IMR-90 (cell line): ENCODE results near the gene COA1.

Experiments used
- BHLHE40 ChIP-seq: fragments of 150-350 bp; IDR thresholded peaks from 2 replicates; pipeline ENCODE4 v1.6.1; 2016; ENCODE audit warnings: mild to moderate bottlenecking, low read depth, low read length
- CEBPB ChIP-seq: IDR thresholded peaks from 2 replicates; pipeline ENCODE4 v1.6.1; 2012; ENCODE audit warnings: low read depth, low read length, improper control_type of control experiment
- CTCF ChIP-seq: conservative IDR thresholded peaks from 2 replicates; pipeline ENCODE4 v1.5.1; 2012; ENCODE audit warnings: mild to moderate bottlenecking, low read depth, low read length, improper control_type of control experiment
- FOS ChIP-seq: fragments of 150-350 bp; IDR thresholded peaks from 2 replicates; pipeline ENCODE4 v1.6.1; 2016; ENCODE audit warnings: low read depth, low read length
- POLR2A ChIP-seq: IDR thresholded peaks from 2 replicates; pipeline ENCODE4 v1.6.1; 2012; ENCODE audit warnings: mild to moderate bottlenecking, low read depth, low read length
- RAD21 ChIP-seq: IDR thresholded peaks from 2 replicates; pipeline ENCODE4 v1.6.1; 2012; ENCODE audit warnings: low read length, improper control_type of control experiment
- RCOR1 ChIP-seq: IDR thresholded peaks from 2 replicates; pipeline ENCODE4 v1.6.1; 2012; ENCODE audit warnings: mild to moderate bottlenecking, low read length, improper control_type of control experiment; ENCODE audit not compliant: insufficient replicate concordance
- SMC3 ChIP-seq: fragments of 150-350 bp; IDR thresholded peaks from 2 replicates; pipeline ENCODE4 v1.6.1; 2016; ENCODE audit warnings: low read depth, mild to moderate bottlenecking, antibody characterized with exemption, low read length, moderate library complexity
- USF2 ChIP-seq: fragments of 150-350 bp; IDR thresholded peaks from 2 replicates; pipeline ENCODE4 v1.6.1; 2017; ENCODE audit warnings: mild to moderate bottlenecking, antibody characterized with exemption, low read length, low read depth
- TF ChIP-seq, protein P1 (sequence below): fragments of 150-350 bp; IDR thresholded peaks from 2 replicates; pipeline ENCODE4 v1.6.1; 2016; ENCODE audit warnings: low read depth, mild to moderate bottlenecking, low read length, moderate library complexity, borderline replicate concordance

GRCh38 chr7:43771128-43771527 is 41.8 kb upstream of the COA1 start:
- TF ChIP-seq CTCF (no peak), CEBPB (no peak), RAD21 (no peak), BHLHE40 (no peak), POLR2A (no peak), RCOR1 (no peak), SMC3 (no peak), USF2 (no peak), FOS (no peak)
- TF ChIP-seq, protein P1, sequence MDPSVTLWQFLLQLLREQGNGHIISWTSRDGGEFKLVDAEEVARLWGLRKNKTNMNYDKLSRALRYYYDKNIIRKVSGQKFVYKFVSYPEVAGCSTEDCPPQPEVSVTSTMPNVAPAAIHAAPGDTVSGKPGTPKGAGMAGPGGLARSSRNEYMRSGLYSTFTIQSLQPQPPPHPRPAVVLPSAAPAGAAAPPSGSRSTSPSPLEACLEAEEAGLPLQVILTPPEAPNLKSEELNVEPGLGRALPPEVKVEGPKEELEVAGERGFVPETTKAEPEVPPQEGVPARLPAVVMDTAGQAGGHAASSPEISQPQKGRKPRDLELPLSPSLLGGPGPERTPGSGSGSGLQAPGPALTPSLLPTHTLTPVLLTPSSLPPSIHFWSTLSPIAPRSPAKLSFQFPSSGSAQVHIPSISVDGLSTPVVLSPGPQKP = no peak
